Fibroblast of skin of scalp (primary cell): ENCODE measurements around the gene SRCAP.
A peak's percentile ranks its signal among the peaks of the same experiment; 100 is the strongest.

ENCODE experiments used
- DNase-seq: peaks from one replicate; pipeline ENCODE4 v3.0.0-alpha.2; 2013

Gene SRCAP

DNA sequence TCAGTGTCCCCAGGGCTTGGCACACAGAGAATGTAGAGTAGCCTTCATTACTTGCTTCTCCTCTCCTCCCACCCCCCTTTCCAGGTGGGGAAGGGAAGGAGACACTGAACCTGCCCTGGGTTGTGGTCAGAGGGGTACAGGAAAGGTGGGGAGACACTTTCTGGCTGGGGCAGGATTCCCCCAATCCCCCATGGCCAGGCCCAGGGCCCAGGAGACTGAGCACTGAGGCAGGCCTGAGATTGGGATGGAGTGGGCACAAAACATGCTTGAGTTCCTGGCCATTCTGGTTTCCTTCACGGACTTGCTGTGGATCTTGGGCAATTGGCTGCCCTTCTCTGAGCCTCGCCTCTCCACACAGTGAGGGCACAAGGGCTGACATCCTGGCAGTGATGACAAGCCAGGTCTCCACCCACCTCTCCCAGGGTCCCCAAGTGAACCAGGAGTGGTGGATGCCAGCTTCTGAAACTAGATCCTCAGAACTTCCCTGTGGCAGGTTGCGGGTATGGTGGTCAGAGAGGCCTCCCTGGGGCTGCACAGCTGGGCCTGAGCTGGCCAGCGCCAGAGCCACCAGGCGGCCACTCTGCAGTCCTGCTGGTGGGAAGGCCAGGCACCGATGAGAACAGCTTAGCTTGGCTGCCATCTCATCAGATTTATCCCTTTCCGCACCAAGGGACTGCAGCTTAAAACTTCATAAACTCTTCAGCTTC lies 78.8 kb downstream of the SRCAP start:
- no peak for DNase-seq

DNA sequence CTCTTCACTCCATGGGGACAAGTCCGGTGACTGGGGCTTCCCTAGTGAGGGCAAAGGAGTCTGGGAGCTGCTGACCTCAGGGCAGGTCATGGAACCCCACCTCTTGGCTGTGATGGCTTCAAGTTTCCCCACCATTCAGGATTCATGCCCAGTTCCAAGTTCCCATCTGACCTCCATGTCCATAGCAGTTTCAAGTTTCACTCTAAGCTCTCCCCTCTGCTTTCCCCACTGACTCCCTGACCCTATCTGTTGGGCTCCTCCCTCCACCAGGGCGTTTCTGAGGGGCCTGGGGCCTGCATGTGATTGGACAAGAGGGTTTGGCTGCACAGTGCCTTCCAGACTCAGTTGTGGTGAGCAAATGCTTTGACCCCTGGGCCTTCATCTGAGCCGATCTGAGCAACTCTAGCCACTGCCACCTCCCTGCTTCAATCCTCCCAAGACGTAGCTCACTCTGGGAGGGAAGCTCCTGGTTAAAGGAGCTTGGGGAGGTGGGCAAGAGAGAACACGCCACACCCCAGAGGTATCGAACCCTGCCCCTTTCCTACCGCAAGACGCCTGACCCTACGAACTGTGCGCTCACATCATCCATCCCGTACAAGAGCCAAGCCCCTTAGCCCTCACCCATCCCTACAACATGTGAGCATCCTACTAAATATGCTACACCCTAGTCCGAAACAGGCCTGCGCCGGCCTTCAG lies 79.7 kb downstream of the SRCAP start:
- DNase-seq = no peak

GRCh38 chr16:30779596-30779995 lies 80.6 kb downstream of the SRCAP start:
- no peak for DNase-seq

GRCh38 chr16:30780021-30780420 lies 81.0 kb downstream of the SRCAP start:
- DNase-seq = no peak

- DNase-seq = no peak
Measured at GRCh38 chr16:30780549-30780948, 81.6 kb downstream of the SRCAP start.

DNA sequence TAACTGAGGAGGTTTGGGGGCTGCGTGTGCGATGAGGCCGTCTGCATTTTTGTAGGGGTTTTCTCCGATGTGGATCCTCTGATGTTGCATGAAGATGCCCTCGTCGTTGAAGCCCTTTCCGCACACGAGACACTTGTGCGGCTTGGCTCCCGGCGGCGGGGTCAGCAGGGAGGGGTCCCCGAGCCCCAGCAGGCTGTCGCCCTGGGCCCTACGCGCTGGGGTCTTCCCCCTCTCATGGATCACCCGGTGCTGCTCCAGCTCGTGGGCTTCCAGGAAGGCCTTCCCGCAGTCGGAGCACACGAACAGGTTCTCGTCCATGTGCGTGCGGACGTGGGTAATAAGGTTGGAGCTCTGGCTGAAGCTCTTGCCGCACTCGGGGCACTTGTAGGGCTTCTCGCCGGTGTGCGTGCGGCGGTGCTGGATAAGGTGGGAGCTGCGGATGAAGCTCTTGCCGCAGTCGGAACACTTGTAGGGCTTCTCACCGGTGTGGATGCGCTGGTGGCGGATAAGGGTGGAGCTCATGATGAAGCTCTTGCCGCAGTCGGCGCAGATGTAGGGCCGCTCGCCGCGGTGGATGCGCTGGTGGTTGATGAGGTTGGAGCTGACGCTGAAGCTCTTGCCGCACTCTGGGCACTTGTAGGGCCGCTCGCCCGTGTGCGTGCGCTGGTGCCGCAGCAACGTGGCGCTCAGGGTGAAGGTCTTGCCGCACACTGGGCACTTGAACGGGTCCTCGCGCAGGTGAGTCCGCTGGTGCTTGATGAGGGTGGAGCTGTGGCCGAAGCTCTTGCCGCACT lies 83.7 kb downstream of the SRCAP start:
- DNase-seq = no peak

GRCh38 chr16:30783280-30784109 lies 84.5 kb downstream of the SRCAP start:
- DNase-seq = no peak

- DNase-seq = no peak
Measured at GRCh38 chr16:30784215-30784614, 85.2 kb downstream of the SRCAP start.

DNA sequence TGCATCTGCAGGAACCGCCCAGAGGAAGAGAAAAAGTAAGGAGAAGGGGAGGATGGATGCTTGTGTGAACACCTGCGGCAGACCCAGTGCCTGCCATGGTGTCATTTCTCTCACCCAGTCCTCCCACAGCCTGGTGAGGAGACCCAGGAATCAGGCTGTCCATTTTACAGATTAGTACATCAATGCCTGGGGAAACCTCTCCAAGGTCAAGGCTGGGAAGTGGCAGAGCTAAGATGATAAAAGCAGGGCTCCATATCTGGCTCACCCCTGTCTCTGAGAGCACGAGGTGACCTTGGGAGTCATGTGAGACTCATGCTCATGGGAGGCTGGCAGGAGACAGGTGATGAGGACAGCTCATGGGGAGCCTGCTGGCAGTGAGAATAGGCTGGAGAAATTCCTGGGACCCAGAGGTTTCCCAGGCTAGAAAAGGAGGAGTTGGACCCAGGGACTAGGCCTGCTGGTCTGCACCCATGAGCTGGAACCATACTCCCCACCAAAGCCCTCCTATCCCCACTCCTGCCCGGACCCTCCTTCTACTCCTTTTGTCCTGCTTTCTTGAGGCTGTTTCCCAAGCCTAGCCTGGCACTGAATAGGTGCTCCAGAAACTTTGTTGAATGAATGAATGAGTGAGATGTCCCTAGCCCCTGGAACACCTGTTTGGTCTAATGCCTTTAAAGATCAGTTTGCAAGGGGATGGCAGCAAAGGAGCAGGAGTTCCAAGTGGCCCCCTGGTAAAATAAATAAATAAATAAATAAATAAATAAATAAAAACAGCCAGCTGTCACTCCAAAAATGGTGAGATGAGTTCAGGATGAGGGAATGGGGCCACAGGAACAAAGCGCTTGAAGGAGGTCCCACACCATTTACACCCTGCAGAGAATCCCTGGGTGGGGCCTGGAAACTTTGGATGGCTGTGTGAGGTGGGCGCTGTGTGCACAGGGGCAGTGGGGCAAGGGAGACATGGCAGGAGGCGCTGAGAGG lies 86.4 kb downstream of the SRCAP start:
- no peak for DNase-seq

DNA sequence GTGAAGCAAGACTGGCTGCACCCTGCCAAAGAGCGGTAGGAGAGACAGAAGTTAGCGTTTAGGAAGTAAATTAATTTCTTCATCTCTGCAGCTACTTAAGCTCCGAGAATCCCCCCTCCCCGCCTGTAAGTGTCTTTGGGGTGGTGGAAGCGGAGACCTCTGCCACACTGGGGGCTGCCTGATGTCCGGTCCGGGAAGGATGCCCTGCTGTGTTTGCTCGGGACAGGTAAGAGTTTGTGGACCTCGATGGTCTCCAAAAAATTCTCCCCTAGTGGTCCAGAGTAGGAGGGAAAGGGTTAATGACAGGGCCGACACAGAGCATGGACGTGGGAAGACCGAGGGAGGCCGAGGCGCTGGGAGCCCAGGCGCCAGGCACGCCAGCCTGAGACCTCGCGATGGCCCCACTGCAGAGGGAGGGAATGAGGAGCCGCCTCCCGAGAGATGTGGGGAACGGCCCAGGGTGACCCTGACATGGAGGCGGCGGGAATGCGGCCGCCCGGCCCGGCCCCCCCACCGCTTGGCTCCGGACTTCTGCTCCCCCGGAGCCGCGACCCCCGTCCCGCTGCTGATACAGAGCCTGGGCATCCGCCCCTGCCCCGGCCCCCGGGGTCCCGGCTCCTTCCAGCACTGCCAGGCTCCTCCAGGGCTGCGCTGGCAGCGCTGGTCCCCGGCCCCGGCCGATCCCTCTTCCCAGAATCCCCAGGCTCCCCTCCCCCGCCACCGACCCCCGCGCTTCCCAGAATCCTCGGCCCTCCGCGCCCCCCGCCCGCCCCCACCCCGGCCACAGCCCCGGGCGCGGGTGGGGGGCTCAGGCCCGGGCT lies 87.4 kb downstream of the SRCAP start:
- peak; percentile 63 for DNase-seq

- DNase-seq = peak; percentile 80
Measured at GRCh38 chr16:30786936-30787612, 88.1 kb downstream of the SRCAP start, which contains the start of gene ZNF629. Gene ZNF629, minus strand, starts transcription at chr16:30787205. Its CDS starts 2,723 bp downstream, at chr16:30784482.

DNA sequence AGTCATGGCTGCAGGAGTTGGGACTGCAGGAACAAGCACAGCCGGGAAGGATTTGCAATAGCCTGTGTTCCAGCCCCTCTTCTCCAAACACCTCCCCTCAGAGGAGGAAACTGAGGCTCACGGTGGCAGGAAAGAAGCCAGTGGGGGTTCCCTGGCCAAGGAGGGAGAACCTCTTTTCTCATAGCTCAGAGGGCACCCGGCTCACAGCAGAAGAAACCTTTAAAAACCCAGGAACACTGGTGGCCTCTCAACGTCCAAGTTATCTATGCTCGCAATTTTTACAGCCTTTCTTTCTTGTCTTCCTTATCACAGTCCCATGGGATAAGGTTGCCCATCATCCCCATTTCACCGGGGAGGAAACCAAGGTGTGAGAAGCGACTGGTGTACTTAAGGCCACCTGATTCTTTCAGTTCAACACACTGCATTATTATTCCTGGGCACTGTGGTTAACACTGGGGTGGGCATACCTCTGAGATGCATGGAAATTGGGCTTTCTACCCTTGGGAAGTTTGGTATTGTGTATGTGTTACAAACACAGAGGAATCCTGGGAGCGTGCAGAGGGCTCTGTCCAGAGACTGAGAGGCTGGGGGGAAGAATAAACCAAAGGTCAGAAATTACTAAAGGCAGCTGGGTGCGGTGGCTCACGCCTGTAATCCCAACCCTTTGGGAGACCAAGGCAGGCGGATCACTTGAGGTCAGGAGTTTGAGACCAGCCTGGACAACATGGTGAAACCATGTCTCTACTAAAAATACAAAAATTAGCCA lies 88.8 kb downstream of the SRCAP start:
- no peak for DNase-seq
